ENCODE results near the gene PCDH9. TPM values are rescaled to one million over a fixed set of nuclear protein-coding genes. Genes with fewer than 3 reads are reported as not detected.

PCDH9 gene
- total RNA-seq, 1 experiment from 2014 or later = 10.1 TPM

GRCh38 chr13:66952507-66952906 lies 277.6 kb downstream of the PCDH9 start:
- DNase-seq (ENCODE audit: unreplicated experiment) = no peak
- BruUV-seq (replicated peaks) = no TSS peak
- Mint-ChIP-seq H3K4me1 (ENCODE audit: insufficient read depth, unreplicated experiment) (no peaks in the 10 kb centered on the region), H3K27me3 (ENCODE audit: insufficient read depth, unreplicated experiment) (no peaks in the 10 kb centered on the region), H3K4me3 (ENCODE audit: unreplicated experiment) (no peak overlapping the region), H3K27ac (ENCODE audit: low read depth, unreplicated experiment) (no peak overlapping the region), H3K9me3 (ENCODE audit: unreplicated experiment) (no peaks in the 10 kb centered on the region), H3K36me3 (ENCODE audit: insufficient read depth, unreplicated experiment) (no peaks in the 10 kb centered on the region)
- POLR2A ChIA-PET = no interaction called here
- TF ChIP-seq, protein P1, sequence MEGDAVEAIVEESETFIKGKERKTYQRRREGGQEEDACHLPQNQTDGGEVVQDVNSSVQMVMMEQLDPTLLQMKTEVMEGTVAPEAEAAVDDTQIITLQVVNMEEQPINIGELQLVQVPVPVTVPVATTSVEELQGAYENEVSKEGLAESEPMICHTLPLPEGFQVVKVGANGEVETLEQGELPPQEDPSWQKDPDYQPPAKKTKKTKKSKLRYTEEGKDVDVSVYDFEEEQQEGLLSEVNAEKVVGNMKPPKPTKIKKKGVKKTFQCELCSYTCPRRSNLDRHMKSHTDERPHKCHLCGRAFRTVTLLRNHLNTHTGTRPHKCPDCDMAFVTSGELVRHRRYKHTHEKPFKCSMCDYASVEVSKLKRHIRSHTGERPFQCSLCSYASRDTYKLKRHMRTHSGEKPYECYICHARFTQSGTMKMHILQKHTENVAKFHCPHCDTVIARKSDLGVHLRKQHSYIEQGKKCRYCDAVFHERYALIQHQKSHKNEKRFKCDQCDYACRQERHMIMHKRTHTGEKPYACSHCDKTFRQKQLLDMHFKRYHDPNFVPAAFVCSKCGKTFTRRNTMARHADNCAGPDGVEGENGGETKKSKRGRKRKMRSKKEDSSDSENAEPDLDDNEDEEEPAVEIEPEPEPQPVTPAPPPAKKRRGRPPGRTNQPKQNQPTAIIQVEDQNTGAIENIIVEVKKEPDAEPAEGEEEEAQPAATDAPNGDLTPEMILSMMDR (IDR thresholded peaks at IDR 0.05; ENCODE audit: unreplicated experiment) = no peak
- CTCF ChIA-PET = interaction anchor here (0.7 kb wide), 1 partner anchor 13 kb away, joined by 3 read pairs; no protein-coding TSS in a partner anchor
- intact Hi-C loops (cut with micrococcal nuclease) = no loop called here

- H3K9me3 Mint-ChIP-seq (ENCODE audit: unreplicated experiment) = no peaks in the 10 kb centered on the region
- TF ChIP-seq, protein P1 (IDR thresholded peaks at IDR 0.05; ENCODE audit: unreplicated experiment) = no peak
- POLR2A ChIA-PET = no interaction called here
- no peaks in the 10 kb centered on the region for H3K27me3 Mint-ChIP-seq (ENCODE audit: insufficient read depth, unreplicated experiment)
- no peaks in the 10 kb centered on the region for H3K36me3 Mint-ChIP-seq (ENCODE audit: insufficient read depth, unreplicated experiment)
- no peak overlapping the region for H3K27ac Mint-ChIP-seq (ENCODE audit: low read depth, unreplicated experiment)
- no peak overlapping the region for H3K4me3 Mint-ChIP-seq (ENCODE audit: unreplicated experiment)
- no peaks in the 10 kb centered on the region for H3K4me1 Mint-ChIP-seq (ENCODE audit: insufficient read depth, unreplicated experiment)
- intact Hi-C loops (cut with micrococcal nuclease) = no loop called here
- CTCF ChIA-PET = interaction anchor here (1.7 kb wide), 1 partner anchor 21 kb away, joined by 3 read pairs; no protein-coding TSS in a partner anchor
- DNase-seq (ENCODE audit: unreplicated experiment) = no peak
- BruUV-seq (replicated peaks) = no TSS peak
Observed at GRCh38 chr13:66951426-66951825, 278.7 kb downstream of the PCDH9 start.

DNA sequence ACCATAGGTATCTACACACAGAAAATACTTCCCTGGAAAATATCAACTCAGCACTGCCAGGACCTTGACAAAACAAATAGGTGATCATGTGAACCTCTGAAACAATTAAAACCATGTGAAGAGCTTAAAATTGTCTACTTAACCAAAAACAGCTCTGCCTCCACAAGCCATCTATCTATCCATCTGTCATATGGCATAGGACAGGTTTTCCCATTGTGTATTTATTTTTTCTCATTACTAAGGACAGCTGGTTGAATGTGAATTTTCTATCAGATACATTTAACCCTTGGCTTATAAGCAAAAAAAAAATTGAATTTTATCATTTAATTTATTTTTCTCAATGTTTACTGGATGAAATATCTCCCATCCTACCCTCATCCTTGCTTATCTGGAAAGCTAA lies 279.5 kb downstream of the PCDH9 start:
- H3K36me3 Mint-ChIP-seq (ENCODE audit: insufficient read depth, unreplicated experiment) = no peaks in the 10 kb centered on the region
- no peak overlapping the region for H3K27ac Mint-ChIP-seq (ENCODE audit: low read depth, unreplicated experiment)
- TF ChIP-seq, protein P1 (IDR thresholded peaks at IDR 0.05; ENCODE audit: unreplicated experiment) = no peak
- H3K9me3 Mint-ChIP-seq (ENCODE audit: unreplicated experiment) = no peaks in the 10 kb centered on the region
- ChIA-PET POLR2A (interaction anchor here (0.7 kb wide), 1 partner anchor 56 kb away, joined by 3 read pairs; no protein-coding TSS in a partner anchor), CTCF (interaction anchor here (0.8 to 1.7 kb wide), 2 partner anchors 18 to 20 kb away, joined by 3 read pairs; no protein-coding TSS in a partner anchor)
- BruUV-seq (replicated peaks) = no TSS peak
- H3K4me1 Mint-ChIP-seq (ENCODE audit: insufficient read depth, unreplicated experiment) = no peaks in the 10 kb centered on the region
- no peak for DNase-seq (ENCODE audit: unreplicated experiment)
- no peak overlapping the region for H3K4me3 Mint-ChIP-seq (ENCODE audit: unreplicated experiment)
- intact Hi-C loops (cut with micrococcal nuclease) = no loop called here
- H3K27me3 Mint-ChIP-seq (ENCODE audit: insufficient read depth, unreplicated experiment) = no peaks in the 10 kb centered on the region

DNA sequence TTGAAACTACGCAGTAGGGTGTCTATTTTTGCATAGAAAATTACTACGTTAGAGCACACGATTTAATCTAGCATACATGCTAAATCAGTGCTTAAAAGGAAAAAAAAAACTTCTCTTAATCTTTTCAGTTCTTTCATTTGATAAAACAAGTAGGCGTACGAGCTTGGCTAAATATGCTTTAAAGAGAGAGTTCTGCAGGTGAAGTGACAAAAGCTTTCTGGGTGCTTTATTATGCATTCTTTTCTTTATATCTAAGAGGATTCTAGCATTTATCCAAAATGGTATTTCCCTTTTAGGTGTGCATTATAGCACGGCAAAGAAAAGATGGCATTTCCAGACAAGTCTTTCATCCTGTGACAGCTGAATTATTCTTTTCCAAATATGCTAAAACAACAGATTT lies 281.2 kb downstream of the PCDH9 start:
- Mint-ChIP-seq H3K27me3 (ENCODE audit: insufficient read depth, unreplicated experiment) (no peaks in the 10 kb centered on the region), H3K4me3 (ENCODE audit: unreplicated experiment) (no peak overlapping the region), H3K4me1 (ENCODE audit: insufficient read depth, unreplicated experiment) (no peaks in the 10 kb centered on the region), H3K27ac (ENCODE audit: low read depth, unreplicated experiment) (no peak overlapping the region), H3K36me3 (ENCODE audit: insufficient read depth, unreplicated experiment) (no peaks in the 10 kb centered on the region), H3K9me3 (ENCODE audit: unreplicated experiment) (no peaks in the 10 kb centered on the region)
- TF ChIP-seq, protein P1 (IDR thresholded peaks at IDR 0.05; ENCODE audit: unreplicated experiment) = no peak
- ChIA-PET CTCF (no interaction called here), POLR2A (no interaction called here)
- no TSS peak for BruUV-seq (replicated peaks)
- intact Hi-C loops (cut with micrococcal nuclease) = no loop called here
- DNase-seq (ENCODE audit: unreplicated experiment) = no peak

Data from MCF 10A (cell line).